Mesendoderm (in vitro differentiated cells): ENCODE results near the gene MOSMO.

Experiments
- DNase-seq: peaks from one replicate; pipeline ENCODE4 v3.0.0; 2013
- H2AK5ac ChIP-seq: 2 replicates; pipeline ENCODE4 v1.6.1; 2013; ENCODE audit warnings: low read length, inconsistent platforms
- H2BK120ac ChIP-seq: 2 replicates; pipeline ENCODE4 v1.6.1; 2013; ENCODE audit warnings: low read depth, mild to moderate bottlenecking, low read length, moderate library complexity, mixed read lengths
- H2BK15ac ChIP-seq: replicated peaks from 2 replicates; pipeline ENCODE4 v1.6.1; 2013; ENCODE audit warnings: low read depth, mild to moderate bottlenecking, moderate library complexity
- H2BK5ac ChIP-seq: 2 replicates; pipeline ENCODE4 v1.6.1; 2013; ENCODE audit warnings: low read length, inconsistent platforms
- H3K18ac ChIP-seq: 2 replicates; pipeline ENCODE4 v1.6.1; 2013; ENCODE audit warnings: mild to moderate bottlenecking, low read length, mixed read lengths
- H3K23ac ChIP-seq: one replicate; pipeline ENCODE4 v1.6.1; 2013; ENCODE audit warnings: low read length
- H3K27ac ChIP-seq: 2 replicates; pipeline ENCODE4 v1.5.1; 2013; ENCODE audit warnings: low read depth, mild to moderate bottlenecking, inconsistent platforms, low read length, moderate library complexity
- H3K27me3 ChIP-seq: 2 replicates; pipeline ENCODE4 v1.6.1; 2013; ENCODE audit warnings: low read length, control low read depth, mild to moderate bottlenecking, inconsistent platforms; ENCODE audit not compliant: insufficient read depth, poor library complexity
- H3K36me3 ChIP-seq: 2 replicates; pipeline ENCODE4 v1.6.1; 2013; ENCODE audit warnings: low read length, inconsistent platforms; ENCODE audit not compliant: control insufficient read depth, insufficient read depth
- H3K4ac ChIP-seq: one replicate; pipeline ENCODE4 v1.6.1; 2013; ENCODE audit warnings: low read depth, mild to moderate bottlenecking, low read length, moderate library complexity
- H3K4me1 ChIP-seq: 2 replicates; pipeline ENCODE4 v1.6.1; 2013; ENCODE audit warnings: low read depth, low read length, inconsistent platforms; ENCODE audit not compliant: control insufficient read depth
- H3K4me2 ChIP-seq: 2 replicates; pipeline ENCODE4 v1.6.1; 2013; ENCODE audit warnings: low read length
- H3K4me3 ChIP-seq: 2 replicates; pipeline ENCODE4 v1.5.1; 2013; ENCODE audit warnings: mild to moderate bottlenecking, low read length
- H3K56ac ChIP-seq: one replicate; pipeline ENCODE4 v1.6.1; 2013; ENCODE audit warnings: low read length
- H3K79me1 ChIP-seq: 2 replicates; pipeline ENCODE4 v1.6.1; 2013; ENCODE audit warnings: low read length, inconsistent platforms
- H3K79me2 ChIP-seq: 2 replicates; pipeline ENCODE4 v1.6.1; 2013; ENCODE audit warnings: mild to moderate bottlenecking, low read length; ENCODE audit not compliant: control insufficient read depth, insufficient read depth
- H3K9ac ChIP-seq: 2 replicates; pipeline ENCODE4 v1.6.1; 2013; ENCODE audit warnings: low read length, inconsistent platforms
- H4K5ac ChIP-seq: one replicate; pipeline ENCODE4 v1.6.1; 2013; ENCODE audit warnings: low read length
- H4K8ac ChIP-seq: one replicate; pipeline ENCODE4 v1.6.1; 2013; ENCODE audit warnings: low read depth, mild to moderate bottlenecking, control low read depth, low read length, moderate library complexity
- WGBS: extraction: QIAGEN DNeasy Blood & Tissue Kit; methylation state at CpG from one replicate; pipeline ENCODE4 v1.1.7; 2013; ENCODE audit warnings: low lambda C conversion rate, missing lambda C conversion rate; ENCODE audit not compliant: insufficient coverage; ENCODE audit errors: extremely low coverage; 5-methylcytosine and 5-hydroxymethylcytosine counted together

Gene MOSMO

GRCh38 chr16:22052980-22053379 lies 45.1 kb downstream of the MOSMO start:
- Histone ChIP-seq H3K18ac (no peak overlapping the region), H2AK5ac (no peak overlapping the region), H2BK120ac (no peak overlapping the region), H4K8ac (no peak overlapping the region), H3K56ac (no peak overlapping the region), H3K79me2 (no peaks in the 10 kb centered on the region), H3K4me2 (no peak overlapping the region), H3K36me3 (no peaks in the 10 kb centered on the region), H2BK5ac (no peak overlapping the region), H3K27me3 (no peaks in the 10 kb centered on the region), H3K79me1 (no peaks in the 10 kb centered on the region), H3K9ac (no peak overlapping the region), H3K4me1 (no peaks in the 10 kb centered on the region), H3K4me3 (no peak overlapping the region), H2BK15ac (no peak overlapping the region), H4K5ac (no peak overlapping the region), H3K23ac (no peak overlapping the region), H3K4ac (no peak overlapping the region), H3K27ac (no peak overlapping the region)
- DNase-seq, result no peak
- no CpG with 5 or more reads among the region's 6 CpGs for WGBS

GRCh38 chr16:22053921-22054341 lies 46.0 kb downstream of the MOSMO start:
- H3K23ac ChIP-seq, result no peak overlapping the region
- WGBS, result no CpG with 5 or more reads among the region's 4 CpGs
- no peak overlapping the region for H3K4ac ChIP-seq
- no peaks in the 10 kb centered on the region for H3K79me1 ChIP-seq
- H3K27ac ChIP-seq, result no peak overlapping the region
- H3K4me3 ChIP-seq, result no peak overlapping the region
- peaks cover 4% of the 10 kb centered on the region for H3K4me1 ChIP-seq
- H3K79me2 ChIP-seq, result no peaks in the 10 kb centered on the region
- H3K4me2 ChIP-seq, result no peak overlapping the region
- no peak overlapping the region for H4K5ac ChIP-seq
- no peak overlapping the region for H2BK5ac ChIP-seq
- H3K27me3 ChIP-seq, result no peaks in the 10 kb centered on the region
- no peak overlapping the region for H4K8ac ChIP-seq
- DNase-seq, result no peak
- H3K9ac ChIP-seq, result no peak overlapping the region
- H3K36me3 ChIP-seq, result no peaks in the 10 kb centered on the region
- H2AK5ac ChIP-seq, result no peak overlapping the region
- no peak overlapping the region for H2BK15ac ChIP-seq
- H3K18ac ChIP-seq, result no peak overlapping the region
- H2BK120ac ChIP-seq, result no peak overlapping the region
- H3K56ac ChIP-seq, result no peak overlapping the region

GRCh38 chr16:22054847-22055590 lies 47.1 kb downstream of the MOSMO start:
- no peak for DNase-seq
- H3K18ac ChIP-seq, result no peak overlapping the region
- H3K23ac ChIP-seq, result no peak overlapping the region
- H4K8ac ChIP-seq, result no peak overlapping the region
- no peak overlapping the region for H3K9ac ChIP-seq
- H3K4me3 ChIP-seq, result no peak overlapping the region
- H3K4me2 ChIP-seq, result no peak overlapping the region
- H2BK15ac ChIP-seq, result no peak overlapping the region
- H3K4ac ChIP-seq, result no peak overlapping the region
- no CpG with 5 or more reads among the region's 5 CpGs for WGBS
- H2AK5ac ChIP-seq, result no peak overlapping the region
- H3K79me2 ChIP-seq, result no peaks in the 10 kb centered on the region
- H3K4me1 ChIP-seq, result peaks cover 4% of the 10 kb centered on the region
- H3K36me3 ChIP-seq, result no peaks in the 10 kb centered on the region
- H3K56ac ChIP-seq, result no peak overlapping the region
- no peaks in the 10 kb centered on the region for H3K79me1 ChIP-seq
- H3K27ac ChIP-seq, result no peak overlapping the region
- H3K27me3 ChIP-seq, result no peaks in the 10 kb centered on the region
- H2BK5ac ChIP-seq, result no peak overlapping the region
- no peak overlapping the region for H2BK120ac ChIP-seq
- no peak overlapping the region for H4K5ac ChIP-seq

GRCh38 chr16:22055881-22056280 lies 48.0 kb downstream of the MOSMO start:
- Histone ChIP-seq H3K36me3 (no peaks in the 10 kb centered on the region), H3K27me3 (no peaks in the 10 kb centered on the region), H3K9ac (no peak overlapping the region), H4K8ac (no peak overlapping the region), H3K23ac (no peak overlapping the region), H3K4me1 (peaks cover 4% of the 10 kb centered on the region), H3K79me1 (no peaks in the 10 kb centered on the region), H3K56ac (no peak overlapping the region), H3K4me2 (no peak overlapping the region), H3K4ac (no peak overlapping the region), H2BK5ac (no peak overlapping the region), H3K18ac (no peak overlapping the region), H4K5ac (no peak overlapping the region), H3K27ac (no peak overlapping the region), H2BK15ac (no peak overlapping the region), H2BK120ac (no peak overlapping the region), H2AK5ac (no peak overlapping the region), H3K4me3 (no peak overlapping the region), H3K79me2 (no peaks in the 10 kb centered on the region)
- DNase-seq, result peak; percentile 60
- WGBS, result no CpG with 5 or more reads among the region's 5 CpGs

- no peak overlapping the region for H2BK15ac ChIP-seq
- DNase-seq, result no peak
- H4K5ac ChIP-seq, result no peak overlapping the region
- no peak overlapping the region for H2BK5ac ChIP-seq
- no peaks in the 10 kb centered on the region for H3K27me3 ChIP-seq
- no CpG with 5 or more reads among the region's 1 CpG for WGBS
- H3K4ac ChIP-seq, result no peak overlapping the region
- H3K4me2 ChIP-seq, result no peak overlapping the region
- no peak overlapping the region for H2BK120ac ChIP-seq
- no peak overlapping the region for H2AK5ac ChIP-seq
- H3K27ac ChIP-seq, result no peak overlapping the region
- H3K79me1 ChIP-seq, result peaks cover 1% of the 10 kb centered on the region
- H3K79me2 ChIP-seq, result no peaks in the 10 kb centered on the region
- H3K9ac ChIP-seq, result no peak overlapping the region
- no peak overlapping the region for H4K8ac ChIP-seq
- H3K4me1 ChIP-seq, result no peaks in the 10 kb centered on the region
- H3K18ac ChIP-seq, result no peak overlapping the region
- no peak overlapping the region for H3K23ac ChIP-seq
- H3K4me3 ChIP-seq, result no peak overlapping the region
- no peaks in the 10 kb centered on the region for H3K36me3 ChIP-seq
- no peak overlapping the region for H3K56ac ChIP-seq
Measured at GRCh38 chr16:22063888-22064467, 56.1 kb downstream of the MOSMO start.
